GM21786 (cell line): ENCODE data around the gene CBX2.
A peak's percentile ranks its signal among the peaks of the same experiment; 100 is the strongest.
"Not testable (repeated sequence)": the region's sequence is repeated elsewhere in the genome, so short reads cannot be mapped to it uniquely, and the experiment has no call there.

Experiments
- ATAC-seq: cut with Tn5 transposase; IDR thresholded peaks from one replicate; pipeline ENCODE4 v1.9.1; 2021; ENCODE audit not compliant: unreplicated experiment

The CBX2 gene

GRCh38 chr17:79769570-79770506 is 8.1 kb upstream of the CBX2 start:
- ATAC-seq = no peak

- no peak for ATAC-seq
Measured at GRCh38 chr17:79771276-79771675, 6.7 kb upstream of the CBX2 start.

GRCh38 chr17:79772726-79773125 is 5.2 kb upstream of the CBX2 start:
- ATAC-seq = not testable (repeated sequence)

- no peak for ATAC-seq
Measured at GRCh38 chr17:79774561-79774975, 3.4 kb upstream of the CBX2 start.

- ATAC-seq = no peak
Measured at GRCh38 chr17:79775632-79776031, 2.3 kb upstream of the CBX2 start.

GRCh38 chr17:79776376-79777119 is 1.4 kb upstream of the CBX2 start:
- ATAC-seq = no peak

- peak; percentile 15 for ATAC-seq
Measured at GRCh38 chr17:79777120-79777893, 641 bp upstream of the CBX2 start.

- ATAC-seq = no peak
Measured at GRCh38 chr17:79778504-79779083, 646 bp downstream of the CBX2 start.

- ATAC-seq = no peak
Measured at GRCh38 chr17:79779084-79779529, 1.2 kb downstream of the CBX2 start.

GRCh38 chr17:79779661-79780365 is 1.9 kb downstream of the CBX2 start:
- no peak for ATAC-seq

- ATAC-seq = no peak
Measured at GRCh38 chr17:79781012-79781650, 3.2 kb downstream of the CBX2 start.

- ATAC-seq = no peak
Measured at GRCh38 chr17:79781736-79782575, 4.0 kb downstream of the CBX2 start.

- ATAC-seq = no peak
Measured at GRCh38 chr17:79783891-79784290, 5.9 kb downstream of the CBX2 start.

GRCh38 chr17:79784353-79785016 is 6.5 kb downstream of the CBX2 start:
- no peak for ATAC-seq

GRCh38 chr17:79785017-79785899 is 7.3 kb downstream of the CBX2 start:
- ATAC-seq = no peak

GRCh38 chr17:79785900-79786810 is 8.2 kb downstream of the CBX2 start:
- ATAC-seq = no peak
